HS-5 (cell line): ENCODE data around the gene LMNB1.

ENCODE experiments used
- DNase-seq: peaks from one replicate; pipeline ENCODE4 v3.0.0-alpha.2; 2012; ENCODE audit warnings: low read depth

LMNB1 gene

GRCh38 chr5:126855266-126855665 is 78.3 kb downstream of the LMNB1 start:
- DNase-seq: no peak

GRCh38 chr5:126857472-126858410 is 80.8 kb downstream of the LMNB1 start:
- no peak for DNase-seq

- no peak for DNase-seq
Measured at GRCh38 chr5:126858441-126858840, 81.5 kb downstream of the LMNB1 start.

GRCh38 chr5:126863402-126863801 is 86.5 kb downstream of the LMNB1 start:
- DNase-seq: no peak

- no peak for DNase-seq
Measured at GRCh38 chr5:126864042-126864688, 87.2 kb downstream of the LMNB1 start.

- peak; percentile 15 for DNase-seq
Measured at GRCh38 chr5:126865299-126865698, 88.4 kb downstream of the LMNB1 start.

- no peak for DNase-seq
Measured at GRCh38 chr5:126866851-126867636, 90.1 kb downstream of the LMNB1 start.

GRCh38 chr5:126868338-126869004 is 91.5 kb downstream of the LMNB1 start:
- no peak for DNase-seq

- DNase-seq: no peak
Measured at GRCh38 chr5:126869005-126869451, 92.1 kb downstream of the LMNB1 start.

- no peak for DNase-seq
Measured at GRCh38 chr5:126871441-126871840, 94.5 kb downstream of the LMNB1 start.

- DNase-seq: no peak
Measured at GRCh38 chr5:126872561-126873354, 95.8 kb downstream of the LMNB1 start.

- DNase-seq: no peak
Measured at GRCh38 chr5:126875303-126875785, 98.4 kb downstream of the LMNB1 start.

- no peak for DNase-seq
Measured at GRCh38 chr5:126877602-126878001, 100.7 kb downstream of the LMNB1 start.

GRCh38 chr5:126878085-126878484 is 101.1 kb downstream of the LMNB1 start:
- DNase-seq: no peak

GRCh38 chr5:126878634-126879033 is 101.7 kb downstream of the LMNB1 start:
- no peak for DNase-seq

- DNase-seq: no peak
Measured at GRCh38 chr5:126881821-126882600, 105.1 kb downstream of the LMNB1 start.

GRCh38 chr5:126883564-126884245 is 106.8 kb downstream of the LMNB1 start:
- DNase-seq: no peak

- peak; percentile 93 for DNase-seq
Measured at GRCh38 chr5:126884269-126884819, 107.4 kb downstream of the LMNB1 start.
